ENCODE data around the gene TEPSIN.

The TEPSIN gene

DNA sequence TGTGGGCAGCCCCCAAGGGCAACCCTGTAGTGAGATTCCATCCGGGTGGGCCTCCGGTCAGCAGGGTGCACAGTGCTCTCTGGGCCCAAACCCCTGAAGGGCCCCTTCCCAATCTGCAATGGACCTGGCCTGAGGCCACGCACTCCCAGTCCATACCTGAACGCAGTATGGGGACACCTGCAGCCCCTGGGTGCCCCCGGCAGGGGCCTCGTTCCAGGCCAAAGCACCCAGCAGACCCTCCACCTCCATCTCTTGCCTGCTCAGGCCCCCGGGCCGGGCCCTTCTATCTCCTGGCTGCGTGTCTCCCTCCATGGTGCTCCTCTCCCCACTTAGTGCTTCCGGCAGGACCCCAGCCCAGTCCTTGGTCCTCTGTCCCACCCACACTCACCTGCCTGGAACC lies 55.5 kb downstream of the TEPSIN start:
- DNase-seq (ENCODE audit: low read depth): no peak

DNA sequence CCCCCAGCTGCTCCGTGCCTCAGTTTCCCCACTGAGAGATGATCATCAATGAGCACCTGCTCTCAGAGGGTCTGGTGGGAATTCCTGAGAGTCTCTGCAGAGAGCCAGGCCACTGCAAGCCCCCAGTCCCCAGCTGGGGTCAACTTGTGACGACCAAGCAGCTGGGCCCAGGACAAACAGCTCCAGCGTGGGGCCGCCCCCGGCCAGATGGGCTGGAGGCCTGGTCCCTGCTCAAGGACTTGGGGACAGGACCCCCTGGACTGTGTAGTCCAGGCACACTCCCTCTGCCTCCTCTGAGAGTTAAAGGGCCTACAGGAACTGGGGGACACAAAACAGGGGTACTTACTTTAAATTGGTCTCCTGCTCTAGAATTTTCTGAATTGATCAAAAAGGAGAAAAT lies 56.3 kb downstream of the TEPSIN start:
- DNase-seq (ENCODE audit: low read depth): no peak

DNA sequence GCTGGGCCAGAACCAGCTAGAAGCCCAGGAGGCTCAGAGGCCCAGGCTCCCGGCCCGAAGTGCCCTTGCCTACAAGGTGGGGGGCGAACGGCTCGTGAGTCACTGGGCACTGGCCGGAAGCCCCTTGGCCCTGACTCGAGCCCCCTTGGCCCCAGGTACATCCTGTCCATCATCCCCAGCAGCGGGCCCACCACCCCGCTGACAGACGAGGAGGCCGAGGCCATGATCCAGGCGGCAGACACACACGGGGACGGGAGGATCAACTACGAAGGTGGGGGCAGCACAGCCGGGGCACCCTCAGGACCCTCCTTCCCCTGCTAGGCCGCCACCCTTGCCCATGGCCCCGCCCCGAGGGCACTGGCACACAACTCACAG lies 57.1 kb downstream of the TEPSIN start:
- no peak for DNase-seq (ENCODE audit: low read depth)

DNA sequence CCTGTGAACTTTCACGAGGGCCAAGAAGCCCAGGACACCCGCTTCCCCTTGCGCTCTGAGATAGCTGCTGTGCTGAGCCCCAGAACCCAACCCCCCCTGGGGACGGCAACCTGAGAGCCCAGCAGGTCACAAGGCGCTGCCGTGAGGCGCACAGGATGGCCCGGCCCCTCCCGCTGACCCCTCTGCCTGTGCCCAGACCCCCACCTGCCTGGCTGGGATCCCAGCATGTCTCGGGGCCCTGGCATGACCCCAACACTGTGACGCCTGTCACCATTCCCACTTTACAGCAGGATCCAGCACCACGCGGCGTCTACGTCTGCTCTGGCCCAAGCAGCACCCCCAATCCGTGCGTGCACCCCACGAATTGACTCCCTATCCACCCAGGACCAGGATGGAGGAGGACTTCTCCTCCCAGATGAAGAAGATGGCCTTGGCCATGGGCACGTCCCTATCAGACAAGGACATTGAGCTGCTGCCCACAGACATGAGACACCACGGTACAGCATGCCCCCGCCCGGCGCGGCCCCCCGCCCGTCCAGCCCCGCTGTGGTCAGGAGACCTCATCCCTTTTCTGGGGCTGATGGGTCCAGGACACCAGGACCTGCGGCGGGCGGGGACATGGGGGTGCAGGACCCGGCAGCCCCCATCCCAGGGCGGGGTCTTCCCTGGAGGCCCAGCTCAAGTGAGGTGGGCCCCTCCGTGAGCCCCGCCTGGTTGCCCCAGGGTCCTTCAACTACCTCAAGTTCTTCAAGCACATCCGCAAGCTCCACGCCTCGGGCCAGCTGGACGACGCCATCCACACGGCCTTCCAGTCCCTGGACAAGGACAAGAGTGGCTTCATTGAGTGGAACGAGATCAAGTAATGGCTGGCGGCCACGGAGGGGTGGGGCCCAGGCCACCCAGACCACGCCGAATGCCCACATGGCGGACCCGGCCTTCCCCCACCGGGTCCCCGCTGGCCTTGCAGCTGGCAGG lies 57.7 kb downstream of the TEPSIN start:
- no peak for DNase-seq (ENCODE audit: low read depth)

DNA sequence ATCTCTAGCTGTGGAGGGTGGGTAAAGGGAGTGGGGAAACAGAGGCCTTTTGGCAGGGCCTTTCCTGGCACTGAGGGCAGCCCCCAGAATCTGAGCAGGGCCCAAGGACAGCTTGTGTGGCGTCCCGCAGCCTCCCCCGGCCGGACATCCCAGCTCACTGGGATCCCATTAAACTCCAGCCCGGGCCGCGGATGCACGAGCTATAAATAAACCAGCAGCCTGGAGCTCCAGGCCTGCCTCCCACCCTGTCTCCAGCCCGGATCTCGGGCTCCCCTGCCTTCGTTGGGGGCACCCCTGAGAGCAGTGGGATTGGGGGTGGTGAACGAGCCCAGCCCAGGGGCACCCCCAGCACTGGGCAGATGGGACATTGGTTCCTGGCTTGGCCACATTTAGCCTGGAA lies 59.0 kb downstream of the TEPSIN start:
- DNase-seq (ENCODE audit: low read depth): no peak

DNA sequence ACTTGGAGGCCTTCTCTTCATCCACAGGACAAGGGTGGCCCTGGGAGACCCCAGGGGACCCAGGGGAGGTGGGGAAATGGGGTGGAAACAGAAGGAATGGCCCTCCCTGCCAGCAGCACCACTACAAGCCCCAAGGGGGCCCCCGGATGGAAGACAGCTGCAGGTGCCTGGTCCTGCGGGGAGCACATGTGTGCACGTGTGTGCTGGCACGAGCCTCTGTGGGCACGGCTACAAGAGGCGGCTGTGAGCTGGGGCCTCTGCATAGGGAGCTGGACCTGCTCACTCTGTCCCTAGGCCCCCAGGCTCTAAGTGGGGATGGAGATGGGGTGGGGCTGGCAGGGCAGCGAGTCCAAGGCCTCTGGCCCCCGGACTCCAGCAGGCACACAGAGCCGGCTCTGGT lies 59.6 kb downstream of the TEPSIN start:
- no peak for DNase-seq (ENCODE audit: low read depth)

All from stimulated activated CD8-positive, alpha-beta memory T cell treated with anti-CD3 and anti-CD28 coated beads, Interleukin-15, amount 100 ng/mL, for 1 hour (primary cell).